ENCODE measurements around the gene RNF150. TPM values are rescaled to one million over a fixed set of nuclear protein-coding genes. Genes with fewer than 3 reads are reported as not detected.

Gene RNF150
- polyA plus RNA-seq, 1 donor from 2014 or later = 15.3 TPM

GRCh38 chr4:140858897-140859296 lies 274.4 kb downstream of the RNF150 start:
- Histone ChIP-seq H3K27me3 (ENCODE audit: insufficient read depth, low read depth, low read length) (peaks cover 12% of the 10 kb centered on the region), H3K36me3 (ENCODE audit: insufficient read depth, low read length) (no peaks in the 10 kb centered on the region), H3K27ac (ENCODE audit: low read length) (no peak overlapping the region), H3K4me3 (ENCODE audit: low read length) (no peak overlapping the region), H4K20me1 (ENCODE audit: insufficient read depth) (no peaks in the 10 kb centered on the region), H3F3A (ENCODE audit: insufficient read depth, low read length, poor library complexity, severe bottlenecking) (no peaks in the 10 kb centered on the region), H3K9ac (ENCODE audit: low read length) (no peak overlapping the region), H3K4me2 (ENCODE audit: low read length) (no peak overlapping the region), H2AFZ (ENCODE audit: low read depth, low read length) (no peak overlapping the region), H3K79me2 (replicated peaks; ENCODE audit: insufficient read depth, low read length) (no peaks in the 10 kb centered on the region), H3K9me2 (ENCODE audit: insufficient read depth, low read length) (no peaks in the 10 kb centered on the region), H3K9me3 (ENCODE audit: low read length) (no peaks in the 10 kb centered on the region)
- no peak for TF ChIP-seq REST (IDR thresholded peaks at IDR 0.05; ENCODE audit: borderline replicate concordance)
- TF ChIP-seq TAF1 (IDR thresholded peaks at IDR 0.05; ENCODE audit: low read depth) = no peak
- no peak for TF ChIP-seq POLR2AphosphoS5 (IDR thresholded peaks at IDR 0.05)
- TF ChIP-seq SMC3 (conservative IDR thresholded peaks at IDR 0.05; ENCODE audit: poor library complexity) = no peak
- no peak for TF ChIP-seq EZH2 (IDR thresholded peaks at IDR 0.05; ENCODE audit: borderline replicate concordance, insufficient read depth, low read length, poor library complexity, severe bottlenecking)
- TF ChIP-seq CTCF (IDR thresholded peaks at IDR 0.05; ENCODE audit: poor library complexity, severe bottlenecking) = no peak
- TF ChIP-seq EP300 (conservative IDR thresholded peaks at IDR 0.05; ENCODE audit: poor library complexity, severe bottlenecking) = no peak
- TF ChIP-seq RAD21 (conservative IDR thresholded peaks at IDR 0.05) = no peak
- TF ChIP-seq MXI1 (conservative IDR thresholded peaks at IDR 0.05; ENCODE audit: poor library complexity, severe bottlenecking) = no peak

GRCh38 chr4:140857111-140857510 lies 276.2 kb downstream of the RNF150 start:
- Histone ChIP-seq H3K27ac (ENCODE audit: low read length) (no peak overlapping the region), H3K9me3 (ENCODE audit: low read length) (no peaks in the 10 kb centered on the region), H3K79me2 (replicated peaks; ENCODE audit: insufficient read depth, low read length) (no peaks in the 10 kb centered on the region), H4K20me1 (ENCODE audit: insufficient read depth) (no peaks in the 10 kb centered on the region), H3K4me2 (ENCODE audit: low read length) (no peak overlapping the region), H3K4me3 (ENCODE audit: low read length) (no peak overlapping the region), H3K9me2 (ENCODE audit: insufficient read depth, low read length) (no peaks in the 10 kb centered on the region), H3F3A (ENCODE audit: insufficient read depth, low read length, poor library complexity, severe bottlenecking) (no peaks in the 10 kb centered on the region), H3K36me3 (ENCODE audit: insufficient read depth, low read length) (no peaks in the 10 kb centered on the region), H3K27me3 (ENCODE audit: insufficient read depth, low read depth, low read length) (no peaks in the 10 kb centered on the region), H3K9ac (ENCODE audit: low read length) (no peak overlapping the region), H2AFZ (ENCODE audit: low read depth, low read length) (no peak overlapping the region)
- TF ChIP-seq REST (IDR thresholded peaks at IDR 0.05; ENCODE audit: borderline replicate concordance) (no peak), CTCF (IDR thresholded peaks at IDR 0.05; ENCODE audit: poor library complexity, severe bottlenecking) (no peak), SMC3 (conservative IDR thresholded peaks at IDR 0.05; ENCODE audit: poor library complexity) (no peak), RAD21 (conservative IDR thresholded peaks at IDR 0.05) (no peak), MXI1 (conservative IDR thresholded peaks at IDR 0.05; ENCODE audit: poor library complexity, severe bottlenecking) (no peak)

Data from neural cell (in vitro differentiated cells).